Thyroid gland (tissue), 4 donors: ENCODE measurements around the gene BTNL2. TPM values are rescaled to one million over a fixed set of nuclear protein-coding genes. Genes with fewer than 3 reads are reported as not detected.
"Not testable (repeated sequence)": the region's sequence is repeated elsewhere in the genome, so short reads cannot be mapped to it uniquely, and the experiment has no call there.

Experiments
- DNase-seq, 2 donors: peaks; one replicate each; pipeline ENCODE4 v3.0.0-alpha.2; 2019
- H3K27ac ChIP-seq, 3 donors: fragments of 200-600 bp; sonication (generic); 1 replicate in 2 of 3; 2 replicates in 1 of 3; pipeline ENCODE4 v1.5.1; 2016 to 2019; ENCODE audit warnings: mild to moderate bottlenecking in 1 of 3, moderate library complexity in 1 of 3
- H3K27me3 ChIP-seq: fragments of 200-600 bp; sonication (generic); one replicate; pipeline ENCODE4 v1.5.1; 2019
- H3K36me3 ChIP-seq, 2 donors: fragments of 200-600 bp; sonication (generic); one replicate each; pipeline ENCODE4 v1.5.1; 2016 to 2019
- H3K4me1 ChIP-seq, 2 donors: fragments of 200-600 bp; sonication (generic); one replicate each; pipeline ENCODE4 v1.5.1; 2017 to 2019
- H3K4me3 ChIP-seq, 3 donors: fragments of 200-600 bp; sonication (generic); replicated peaks in 1 of 3; 1 replicate in 2 of 3; 2 replicates in 1 of 3; pipeline ENCODE4 v1.5.1; 2016; ENCODE audit warnings: mild to moderate bottlenecking in 1 of 3
- H3K9me3 ChIP-seq: fragments of 200-600 bp; sonication (generic); one replicate; pipeline ENCODE4 v1.5.1; 2017
- POLR2A ChIP-seq, 2 donors: fragments of 450-650 bp; IDR thresholded peaks; one replicate each; pipeline ENCODE4 v1.6.1; 2017; ENCODE audit warnings: antibody characterized with exemption in 2 of 2, mild to moderate bottlenecking in 2 of 2, moderate library complexity in 1 of 2
- WGBS, 2 donors: methylation state at CpG; one replicate each; pipeline ENCODE4 v1.1.5; 2017; 5-methylcytosine and 5-hydroxymethylcytosine counted together
- intact Hi-C: fragments of 100-400 bp; cut with DNase I; formaldehyde crosslinking; loops from one replicate; pipeline ENCODE4 v1.15.1; 2023
- total RNA-seq, 4 donors: library from RNA; depleted of rRNA; stranded (reverse); fragments of >200 nt; gene quantifications; one replicate each; pipeline ENCODE4 v1.2.3, GENCODE V29; 2016
- TF ChIP-seq, protein P1 (sequence below), 6 experiments: fragments of 200-600 bp in 3 of 6; fragments of 450-650 bp in 3 of 6; sonication (generic) in 3 of 6; IDR thresholded peaks; one replicate each; pipeline ENCODE4 v1.5.1; 2016 to 2019; ENCODE audit warnings: antibody characterized with exemption in 6 of 6, mild to moderate bottlenecking in 2 of 6, inconsistent platforms in 1 of 6, moderate library complexity in 1 of 6

BTNL2 gene
- total RNA-seq, 4 donors from 2014 or later: not detected

DNA sequence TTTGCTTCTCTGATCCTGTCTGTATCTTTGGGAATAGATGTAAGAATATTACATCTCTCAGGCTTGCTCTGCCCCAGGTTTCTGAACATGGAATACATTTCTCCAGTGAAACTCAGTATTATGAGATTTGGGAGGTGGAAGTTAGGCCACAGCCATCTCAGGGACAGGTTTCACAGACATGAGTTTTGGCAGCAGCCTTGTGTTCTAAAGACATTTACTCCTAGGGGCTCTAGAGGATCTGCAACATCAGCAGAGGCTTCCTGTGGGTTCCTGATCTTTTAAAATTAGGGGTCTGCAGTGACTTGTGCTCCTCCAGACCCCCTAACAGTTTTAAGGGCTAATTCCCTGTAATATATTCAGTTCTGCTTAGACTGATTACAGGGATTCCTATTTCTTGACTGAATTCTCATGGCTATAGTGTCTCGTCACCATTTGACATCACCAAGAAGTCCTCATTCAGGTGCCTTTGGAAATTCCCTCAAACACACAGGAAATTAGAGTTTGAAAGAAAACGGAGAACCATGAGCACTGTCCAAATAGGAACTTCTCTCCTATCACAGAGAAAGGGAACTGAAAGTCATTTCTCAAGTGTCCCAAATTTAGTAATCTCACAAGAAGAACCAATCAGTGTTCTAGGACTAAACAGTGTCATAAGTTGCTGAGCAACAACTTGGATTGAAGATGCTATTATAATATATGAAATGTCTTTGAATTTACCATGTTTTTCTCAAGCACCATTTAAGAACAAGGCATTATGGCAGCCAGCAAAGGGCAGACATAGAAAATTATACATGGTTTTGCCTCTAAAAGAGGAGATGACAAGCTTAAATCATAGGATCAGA, 30.2 kb upstream of the BTNL2 start:
- H3K9me3 ChIP-seq: no peaks in the 10 kb centered on the region
- H3K4me1 ChIP-seq: no peaks in the 10 kb centered on the region
- intact Hi-C loops: no loop called here
- no peak for TF ChIP-seq POLR2A (IDR thresholded peaks at IDR 0.05)
- TF ChIP-seq, protein P1, sequence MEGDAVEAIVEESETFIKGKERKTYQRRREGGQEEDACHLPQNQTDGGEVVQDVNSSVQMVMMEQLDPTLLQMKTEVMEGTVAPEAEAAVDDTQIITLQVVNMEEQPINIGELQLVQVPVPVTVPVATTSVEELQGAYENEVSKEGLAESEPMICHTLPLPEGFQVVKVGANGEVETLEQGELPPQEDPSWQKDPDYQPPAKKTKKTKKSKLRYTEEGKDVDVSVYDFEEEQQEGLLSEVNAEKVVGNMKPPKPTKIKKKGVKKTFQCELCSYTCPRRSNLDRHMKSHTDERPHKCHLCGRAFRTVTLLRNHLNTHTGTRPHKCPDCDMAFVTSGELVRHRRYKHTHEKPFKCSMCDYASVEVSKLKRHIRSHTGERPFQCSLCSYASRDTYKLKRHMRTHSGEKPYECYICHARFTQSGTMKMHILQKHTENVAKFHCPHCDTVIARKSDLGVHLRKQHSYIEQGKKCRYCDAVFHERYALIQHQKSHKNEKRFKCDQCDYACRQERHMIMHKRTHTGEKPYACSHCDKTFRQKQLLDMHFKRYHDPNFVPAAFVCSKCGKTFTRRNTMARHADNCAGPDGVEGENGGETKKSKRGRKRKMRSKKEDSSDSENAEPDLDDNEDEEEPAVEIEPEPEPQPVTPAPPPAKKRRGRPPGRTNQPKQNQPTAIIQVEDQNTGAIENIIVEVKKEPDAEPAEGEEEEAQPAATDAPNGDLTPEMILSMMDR (IDR thresholded peaks at IDR 0.05): no peak
- no peak overlapping the region for H3K4me3 ChIP-seq
- no peaks in the 10 kb centered on the region for H3K27me3 ChIP-seq
- peak overlapping the region in 1 of 3 donors; percentile 34 for H3K27ac ChIP-seq
- no peak for DNase-seq
- 48 to 80% methylated on average over 2 of the region's 2 CpGs for WGBS, 2 donors
- H3K36me3 ChIP-seq: no peaks in the 10 kb centered on the region

DNA sequence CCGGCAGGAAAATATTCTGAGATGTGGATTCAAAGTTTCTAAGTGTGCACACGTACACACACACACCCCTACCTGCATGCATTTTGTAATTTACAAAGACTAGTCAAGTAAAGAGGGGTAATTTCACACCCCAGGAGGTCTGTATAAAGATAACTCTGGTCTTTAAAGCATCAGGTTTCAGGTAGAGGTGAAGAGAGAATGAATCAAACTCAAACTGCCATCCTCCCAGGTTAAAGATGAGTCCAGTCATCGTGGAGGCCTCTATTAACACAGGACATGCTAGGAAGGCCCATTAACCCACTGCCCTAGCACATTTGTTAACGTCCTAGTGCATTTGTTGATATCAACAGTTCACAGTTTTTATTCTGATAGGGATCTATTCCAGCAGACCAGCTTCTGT, 29.2 kb upstream of the BTNL2 start:
- Histone ChIP-seq H3K27ac (no peak overlapping the region), H3K9me3 (no peaks in the 10 kb centered on the region), H3K4me3 (no peak overlapping the region), H3K27me3 (no peaks in the 10 kb centered on the region), H3K4me1 (no peaks in the 10 kb centered on the region), H3K36me3 (no peaks in the 10 kb centered on the region)
- DNase-seq: no peak
- no peak for TF ChIP-seq POLR2A (IDR thresholded peaks at IDR 0.05)
- TF ChIP-seq, protein P1 (IDR thresholded peaks at IDR 0.05): no peak
- intact Hi-C loops: no loop called here
- 75 to 79% methylated on average over 4 of the region's 4 CpGs for WGBS, 2 donors

DNA sequence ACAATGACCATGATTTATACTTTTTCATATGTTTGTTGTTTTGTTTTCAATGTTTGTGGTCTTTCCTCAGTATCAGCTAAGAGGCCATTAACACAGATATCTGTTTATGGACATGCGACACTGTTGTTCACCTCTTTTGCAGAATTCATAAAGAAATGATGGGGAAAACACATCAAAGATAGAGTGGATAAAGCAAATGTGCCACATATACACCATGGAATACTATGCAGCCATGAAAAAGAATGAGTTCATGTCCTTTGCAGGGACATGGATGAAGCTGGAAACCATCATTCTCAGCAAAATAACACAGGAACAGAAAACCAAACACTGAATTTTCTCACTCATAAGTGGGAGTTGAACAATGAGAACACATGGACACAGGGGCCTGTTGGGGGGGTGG, 27.0 kb upstream of the BTNL2 start:
- WGBS, 2 donors: 98 to 100% methylated on average over 1 of the region's 1 CpG
- H3K36me3 ChIP-seq, H3K27ac ChIP-seq, intact Hi-C loops, H3K4me1 ChIP-seq, H3K27me3 ChIP-seq, H3K4me3 ChIP-seq, DNase-seq, H3K9me3 ChIP-seq: not testable (repeated sequence)

DNA sequence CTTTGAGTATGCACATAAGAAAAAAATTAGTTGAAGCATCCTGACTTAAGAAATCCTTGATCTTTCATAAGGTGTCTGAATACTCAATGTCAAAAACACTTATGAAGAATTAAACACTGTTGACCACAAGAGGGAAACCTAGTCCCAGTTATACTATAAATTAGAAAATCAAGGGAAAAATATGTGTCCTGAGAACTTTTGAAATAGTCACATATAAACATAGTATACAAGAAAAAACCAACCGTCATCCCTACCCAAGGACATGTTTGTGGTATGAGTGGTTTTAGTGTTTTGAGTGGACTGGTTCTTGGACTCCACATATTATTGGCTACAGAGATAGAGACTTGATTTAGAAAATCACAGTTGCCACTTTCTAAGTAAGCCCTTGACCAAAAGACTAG, 25.1 kb upstream of the BTNL2 start:
- Histone ChIP-seq H3K27me3 (no peaks in the 10 kb centered on the region), H3K36me3 (no peaks in the 10 kb centered on the region), H3K9me3 (no peaks in the 10 kb centered on the region), H3K4me1 (no peaks in the 10 kb centered on the region), H3K4me3 (no peak overlapping the region), H3K27ac (no peak overlapping the region)
- WGBS, 2 donors: 0 to 2% methylated on average over 1 of the region's 1 CpG
- intact Hi-C loops: no loop called here
- DNase-seq: no peak
- no peak for TF ChIP-seq POLR2A (IDR thresholded peaks at IDR 0.05)
- TF ChIP-seq, protein P1 (IDR thresholded peaks at IDR 0.05): peak in 5 of 6 experiments; percentile 27 to 79 (median 53)

DNA sequence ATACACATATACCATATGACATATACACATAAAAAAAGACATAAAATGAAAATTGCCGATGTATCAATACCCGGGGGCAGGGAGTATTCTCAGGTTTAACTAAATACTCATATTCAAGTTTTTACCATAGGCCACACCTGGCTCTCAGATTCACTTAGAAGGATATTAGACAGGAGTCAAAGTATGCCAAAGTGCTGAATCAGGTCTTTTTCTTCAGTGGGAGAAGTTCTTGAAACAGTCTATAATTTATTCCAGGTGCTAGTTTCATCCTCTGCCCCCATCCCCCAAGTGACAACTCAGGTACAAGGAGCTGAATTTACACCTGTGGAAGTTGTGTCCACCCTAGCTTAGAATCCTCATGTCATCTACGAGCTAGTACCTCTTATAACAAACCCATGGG, 24.2 kb upstream of the BTNL2 start:
- Histone ChIP-seq H3K27ac (no peak overlapping the region), H3K27me3 (no peaks in the 10 kb centered on the region), H3K4me1 (no peaks in the 10 kb centered on the region), H3K9me3 (no peaks in the 10 kb centered on the region), H3K4me3 (no peak overlapping the region), H3K36me3 (no peaks in the 10 kb centered on the region)
- WGBS, 2 donors: 52 to 71% methylated on average over 3 of the region's 3 CpGs
- TF ChIP-seq, protein P1 (IDR thresholded peaks at IDR 0.05): no peak
- TF ChIP-seq POLR2A (IDR thresholded peaks at IDR 0.05): no peak
- no peak for DNase-seq
- intact Hi-C loops: no loop called here
